C4-2B (cell line): Measurements from ENCODE around the gene P2RY2.

Experiments
- ZFX ChIP-seq: fragments of 450-650 bp; IDR thresholded peaks from 2 replicates; pipeline ENCODE4 v1.6.1; 2017
- TF ChIP-seq, protein P1 (sequence below): fragments of 450-650 bp; conservative IDR thresholded peaks from 2 replicates; pipeline ENCODE4 v1.5.1; 2017; ENCODE audit warnings: mild to moderate bottlenecking

DNA sequence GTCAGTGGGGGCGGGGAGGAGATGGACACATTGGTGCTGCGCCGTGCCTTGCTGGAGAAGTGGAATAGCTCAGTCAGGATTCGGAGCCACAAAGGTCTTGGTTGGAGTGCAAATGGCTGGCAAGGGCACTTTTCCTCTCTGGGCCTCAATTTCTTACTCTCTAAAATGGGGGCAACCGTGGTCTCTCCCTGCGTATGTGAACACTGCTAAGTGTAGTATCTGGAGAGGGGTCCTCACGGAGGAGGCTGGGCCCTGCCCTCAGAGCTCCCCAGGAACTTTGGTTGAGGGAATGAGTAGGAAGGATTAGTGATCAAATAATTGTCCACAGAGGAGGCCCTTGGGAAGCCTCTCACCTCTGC, 54.6 kb downstream of the P2RY2 start:
- TF ChIP-seq, protein P1, sequence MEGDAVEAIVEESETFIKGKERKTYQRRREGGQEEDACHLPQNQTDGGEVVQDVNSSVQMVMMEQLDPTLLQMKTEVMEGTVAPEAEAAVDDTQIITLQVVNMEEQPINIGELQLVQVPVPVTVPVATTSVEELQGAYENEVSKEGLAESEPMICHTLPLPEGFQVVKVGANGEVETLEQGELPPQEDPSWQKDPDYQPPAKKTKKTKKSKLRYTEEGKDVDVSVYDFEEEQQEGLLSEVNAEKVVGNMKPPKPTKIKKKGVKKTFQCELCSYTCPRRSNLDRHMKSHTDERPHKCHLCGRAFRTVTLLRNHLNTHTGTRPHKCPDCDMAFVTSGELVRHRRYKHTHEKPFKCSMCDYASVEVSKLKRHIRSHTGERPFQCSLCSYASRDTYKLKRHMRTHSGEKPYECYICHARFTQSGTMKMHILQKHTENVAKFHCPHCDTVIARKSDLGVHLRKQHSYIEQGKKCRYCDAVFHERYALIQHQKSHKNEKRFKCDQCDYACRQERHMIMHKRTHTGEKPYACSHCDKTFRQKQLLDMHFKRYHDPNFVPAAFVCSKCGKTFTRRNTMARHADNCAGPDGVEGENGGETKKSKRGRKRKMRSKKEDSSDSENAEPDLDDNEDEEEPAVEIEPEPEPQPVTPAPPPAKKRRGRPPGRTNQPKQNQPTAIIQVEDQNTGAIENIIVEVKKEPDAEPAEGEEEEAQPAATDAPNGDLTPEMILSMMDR: no peak
- TF ChIP-seq ZFX: no peak
